GM23338 (cell line): ENCODE results near the gene DHFR. TPM values are rescaled to one million over a fixed set of nuclear protein-coding genes. Genes with fewer than 3 reads are reported as not detected.

Source experiments
- ATAC-seq: fragments of 200-7000 bp; cut with Tn5 transposase; 3 replicates; pipeline ENCODE4 v1.9.1; 2020
- DNase-seq: peaks from one replicate; pipeline ENCODE4 v3.0.0-alpha.2; 2015; ENCODE audit warnings: low spot score
- H2AFZ ChIP-seq: fragments of 200-600 bp; sonication (generic); 2 replicates; pipeline ENCODE4 v1.8.0; 2016; ENCODE audit warnings: antibody characterized with exemption, mild to moderate bottlenecking, moderate library complexity
- H3F3A ChIP-seq: fragments of 200-600 bp; sonication (generic); replicated peaks from 2 replicates; pipeline ENCODE4 v1.8.0; 2017; ENCODE audit warnings: antibody characterized with exemption, mixed run types, low read depth
- H3K27ac ChIP-seq: fragments of 200-600 bp; sonication (generic); 2 replicates; pipeline ENCODE4 v1.6.1; 2016; ENCODE audit warnings: low read depth
- H3K27me3 ChIP-seq: fragments of 200-600 bp; sonication (generic); 2 replicates; pipeline ENCODE4 v1.8.0; 2016; ENCODE audit warnings: mild to moderate bottlenecking, mixed run types, moderate library complexity; ENCODE audit not compliant: insufficient read depth
- H3K36me3 ChIP-seq: fragments of 200-600 bp; sonication (generic); 2 replicates; pipeline ENCODE4 v1.8.0; 2016; ENCODE audit warnings: mild to moderate bottlenecking; ENCODE audit not compliant: insufficient read depth
- H3K4me1 ChIP-seq: fragments of 200-600 bp; sonication (generic); 2 replicates; pipeline ENCODE4 v1.8.0; 2016; ENCODE audit warnings: mild to moderate bottlenecking, moderate library complexity; ENCODE audit not compliant: insufficient read depth
- H3K4me2 ChIP-seq: fragments of 200-600 bp; sonication (generic); 2 replicates; pipeline ENCODE4 v1.7.1; 2017; ENCODE audit warnings: mixed run types
- H3K4me3 ChIP-seq: fragments of 200-600 bp; sonication (generic); 2 replicates; pipeline ENCODE4 v1.6.1; 2016; ENCODE audit warnings: mixed run types
- H3K79me2 ChIP-seq: fragments of 200-600 bp; sonication (generic); replicated peaks from 2 replicates; pipeline ENCODE4 v1.8.0; 2017; ENCODE audit warnings: mild to moderate bottlenecking; ENCODE audit not compliant: insufficient read depth
- H3K9me2 ChIP-seq: fragments of 200-600 bp; sonication (generic); 2 replicates; pipeline ENCODE4 v1.8.0; 2017; ENCODE audit not compliant: insufficient read depth
- H4K20me1 ChIP-seq: fragments of 200-600 bp; sonication (generic); replicated peaks from 2 replicates; pipeline ENCODE4 v1.8.0; 2017; ENCODE audit warnings: mild to moderate bottlenecking; ENCODE audit not compliant: insufficient read depth
- H3K27ac Mint-ChIP-seq: 2 replicates; pipeline ENCODE4 v1.8.0; 2020; ENCODE audit warnings: inconsistent platforms, mild to moderate bottlenecking, moderate library complexity, mixed read lengths
- H3K27me3 Mint-ChIP-seq: 3 replicates; pipeline ENCODE4 v1.8.0; 2022; ENCODE audit warnings: low read depth, mild to moderate bottlenecking, moderate library complexity, mixed read lengths, inconsistent platforms; ENCODE audit not compliant: insufficient read depth, poor library complexity
- H3K36me3 Mint-ChIP-seq: 3 replicates; pipeline ENCODE4 v1.8.0; 2021; ENCODE audit warnings: low read depth, mild to moderate bottlenecking, inconsistent platforms, moderate library complexity, mixed read lengths
- H3K4me1 Mint-ChIP-seq: 3 replicates; pipeline ENCODE4 v1.8.0; 2020; ENCODE audit warnings: mild to moderate bottlenecking, inconsistent platforms, mixed read lengths
- H3K4me3 Mint-ChIP-seq: 3 replicates; pipeline ENCODE4 v1.8.0; 2021; ENCODE audit warnings: moderate library complexity, mild to moderate bottlenecking, inconsistent platforms, mixed read lengths
- H3K9me3 Mint-ChIP-seq: 3 replicates; pipeline ENCODE4 v1.8.0; 2020; ENCODE audit warnings: moderate library complexity, mild to moderate bottlenecking, inconsistent platforms, mixed read lengths
- CREB1 ChIP-seq: fragments of 250-450 bp; sonication (Bioruptor Pico); IDR thresholded peaks from 2 replicates; pipeline ENCODE4 v1.5.0; 2020; ENCODE audit warnings: low read depth, mild to moderate bottlenecking, moderate library complexity
- CTCF ChIP-seq, 2 experiments: fragments of 200-600 bp in 1 of 2; sonication (generic) in 1 of 2; conservative IDR thresholded peaks; 2 replicates each; pipeline versions ENCODE4 v1.5.1 to v1.6.1; 2016 to 2017; ENCODE audit warnings: antibody characterized with exemption in 2 of 2, low read depth in 2 of 2, mild to moderate bottlenecking in 2 of 2, moderate library complexity in 1 of 2
- ETS1 ChIP-seq: IDR thresholded peaks from 2 replicates; pipeline ENCODE4 v1.6.1; 2016; ENCODE audit warnings: antibody characterized with exemption
- EZH2 ChIP-seq: fragments of 200-600 bp; sonication (generic); IDR thresholded peaks from one replicate; pipeline ENCODE4 v1.8.0; 2017; ENCODE audit warnings: antibody characterized with exemption, mild to moderate bottlenecking, low read depth; ENCODE audit not compliant: unreplicated experiment
- EZH2phosphoT487 ChIP-seq: fragments of 200-600 bp; sonication (generic); IDR thresholded peaks from one replicate; pipeline ENCODE4 v1.8.1; 2018; ENCODE audit warnings: antibody characterized with exemption; ENCODE audit not compliant: unreplicated experiment
- JUNB ChIP-seq: IDR thresholded peaks from one replicate; pipeline ENCODE4 v1.6.1; 2016; ENCODE audit warnings: antibody characterized with exemption; ENCODE audit not compliant: unreplicated experiment
- NANOG ChIP-seq: IDR thresholded peaks from 2 replicates; pipeline ENCODE4 v1.6.1; 2016; ENCODE audit warnings: antibody characterized with exemption, borderline replicate concordance
- POLR2AphosphoS5 ChIP-seq: IDR thresholded peaks from 2 replicates; pipeline ENCODE4 v1.6.1; 2016; ENCODE audit warnings: antibody characterized with exemption, low read depth
- REST ChIP-seq: IDR thresholded peaks from one replicate; pipeline ENCODE4 v1.6.1; 2018; ENCODE audit warnings: antibody characterized with exemption; ENCODE audit not compliant: unreplicated experiment
- STAT1 ChIP-seq: IDR thresholded peaks from one replicate; pipeline ENCODE4 v1.6.1; 2016; ENCODE audit warnings: antibody characterized with exemption; ENCODE audit not compliant: unreplicated experiment
- ZNF114 ChIP-seq: fragments of 250-450 bp; sonication (Bioruptor Pico); IDR thresholded peaks from 2 replicates; pipeline ENCODE4 v1.5.0; 2020; ENCODE audit warnings: mild to moderate bottlenecking, moderate library complexity
- ZNF331 ChIP-seq: fragments of 250-450 bp; sonication (Bioruptor Pico); IDR thresholded peaks from 2 replicates; pipeline ENCODE4 v1.5.0; 2020; ENCODE audit warnings: low read depth, mild to moderate bottlenecking, moderate library complexity
- ZNF462 ChIP-seq: fragments of 250-450 bp; sonication (Bioruptor Pico); IDR thresholded peaks from 2 replicates; pipeline ENCODE4 v1.5.0; 2020; ENCODE audit warnings: mild to moderate bottlenecking, moderate library complexity
- polyA plus RNA-seq: library from polyadenylated mRNA; unstranded; fragments of >200 nt; fragmentation: Nextera tagmentation; extraction: Ambion mirVana; gene quantifications from 2 replicates; pipeline ENCODE4 v1.2.1, GENCODE V29; 2016
- total RNA-seq: library from RNA; depleted of rRNA; stranded (reverse); fragments of >200 nt; shearing (Covaris generic); gene quantifications from 2 replicates; pipeline ENCODE4 v1.2.3, GENCODE V29; 2014

The DHFR gene
- total and polyA plus RNA-seq, 2 experiments from 2014 or later, result 56.2 to 95.6 TPM

DNA sequence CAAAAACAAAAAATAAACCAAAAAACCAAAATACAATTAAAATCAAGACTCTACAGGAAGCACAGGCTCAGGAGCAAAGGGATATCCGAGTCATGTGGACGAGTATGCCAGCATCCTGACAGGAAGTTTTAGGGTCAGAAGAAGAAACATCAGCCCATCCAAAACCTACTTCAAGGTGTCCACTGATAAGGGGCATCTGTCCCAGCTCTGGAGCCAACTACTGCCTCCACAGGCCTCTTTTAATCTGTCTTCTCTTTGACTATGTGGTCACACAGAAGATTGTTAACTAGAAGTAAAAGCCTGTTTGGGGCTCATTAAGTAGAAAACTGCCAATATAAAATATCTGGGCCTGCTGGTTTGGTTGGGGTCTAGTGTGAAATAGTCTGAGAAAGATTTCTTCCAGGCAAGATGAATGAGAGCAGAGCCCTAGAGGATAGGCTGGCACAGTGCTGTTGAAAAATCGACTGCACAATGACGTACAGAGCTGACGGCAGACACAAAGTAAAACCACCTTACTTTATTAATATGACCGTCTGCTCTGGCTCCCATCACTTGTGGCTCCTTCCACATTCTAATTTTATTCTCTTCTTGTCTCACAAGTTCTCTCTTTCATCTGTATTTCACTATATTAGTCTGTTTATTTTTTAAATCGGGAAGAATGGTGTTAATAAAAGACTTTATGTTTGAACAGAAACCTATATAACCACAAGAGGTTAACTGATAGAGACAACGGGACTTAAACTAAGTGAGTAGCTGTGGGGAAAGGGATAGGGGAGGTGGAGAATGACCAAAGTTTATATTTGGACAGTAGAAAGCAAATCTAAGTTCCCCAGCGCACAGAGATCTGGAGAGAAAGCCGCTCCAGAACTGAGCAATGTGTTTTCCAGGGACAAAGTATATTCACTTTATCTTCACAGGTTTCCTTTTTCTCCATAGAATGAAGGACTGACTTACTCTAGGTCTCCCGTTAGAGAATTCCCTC lies 23.2 kb downstream of the DHFR start:
- Histone ChIP-seq H3K4me1 (no peaks in the 10 kb centered on the region), H3K9me2 (no peaks in the 10 kb centered on the region), H3K27ac (0 out of 2 replicates have a peak overlapping the region, but pooled peaks have one; percentile 19), H4K20me1 (no peaks in the 10 kb centered on the region), H3K79me2 (no peaks in the 10 kb centered on the region), H3K4me2 (no peak overlapping the region), H3K36me3 (peaks cover 19% of the 10 kb centered on the region), H2AFZ (no peak overlapping the region), H3K4me3 (no peak overlapping the region), H3K27me3 (no peaks in the 10 kb centered on the region), H3F3A (no peaks in the 10 kb centered on the region)
- no peaks in the 10 kb centered on the region for H3K27me3 Mint-ChIP-seq
- H3K4me1 Mint-ChIP-seq, result no peaks in the 10 kb centered on the region
- no peak for TF ChIP-seq ETS1
- no peak for TF ChIP-seq JUNB
- no peak for TF ChIP-seq ZNF114 (CRISPR knock-in tag)
- no peak for TF ChIP-seq STAT1
- TF ChIP-seq POLR2AphosphoS5, result no peak
- TF ChIP-seq ZNF462 (CRISPR knock-in tag), result no peak
- no peak for TF ChIP-seq EZH2phosphoT487
- no peak for TF ChIP-seq CTCF (conservative IDR thresholded peaks at IDR 0.05; ENCODE audit: low read depth in 2 of 2)
- no peak for TF ChIP-seq ZNF331
- no peak for TF ChIP-seq NANOG
- no peak for TF ChIP-seq EZH2
- no peak for TF ChIP-seq CREB1 (CRISPR knock-in tag)
- no peak for TF ChIP-seq REST
- no peak overlapping the region for H3K27ac Mint-ChIP-seq
- ATAC-seq, result no peak
- DNase-seq, result no peak
- H3K4me3 Mint-ChIP-seq, result no peak overlapping the region
- H3K36me3 Mint-ChIP-seq, result peaks cover 64% of the 10 kb centered on the region
- H3K9me3 Mint-ChIP-seq, result no peaks in the 10 kb centered on the region
